ENCODE data around the gene RNF130.

DNA sequence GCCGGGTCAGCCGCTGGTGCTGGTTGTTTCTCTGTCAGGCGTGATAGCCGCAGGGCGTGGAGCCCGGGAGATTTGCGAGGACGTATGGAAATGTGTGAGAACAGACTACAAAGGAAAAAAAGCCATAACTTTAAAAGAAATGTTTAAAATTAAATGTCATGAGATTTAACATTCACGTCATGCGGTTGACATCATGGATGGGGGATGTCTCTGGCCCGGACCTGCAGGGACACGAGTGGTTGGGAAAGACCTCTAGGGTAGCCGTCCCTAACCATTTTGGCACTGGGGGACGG is 643 bp upstream of the RNF130 start:
- TF ChIP-seq, protein P1, sequence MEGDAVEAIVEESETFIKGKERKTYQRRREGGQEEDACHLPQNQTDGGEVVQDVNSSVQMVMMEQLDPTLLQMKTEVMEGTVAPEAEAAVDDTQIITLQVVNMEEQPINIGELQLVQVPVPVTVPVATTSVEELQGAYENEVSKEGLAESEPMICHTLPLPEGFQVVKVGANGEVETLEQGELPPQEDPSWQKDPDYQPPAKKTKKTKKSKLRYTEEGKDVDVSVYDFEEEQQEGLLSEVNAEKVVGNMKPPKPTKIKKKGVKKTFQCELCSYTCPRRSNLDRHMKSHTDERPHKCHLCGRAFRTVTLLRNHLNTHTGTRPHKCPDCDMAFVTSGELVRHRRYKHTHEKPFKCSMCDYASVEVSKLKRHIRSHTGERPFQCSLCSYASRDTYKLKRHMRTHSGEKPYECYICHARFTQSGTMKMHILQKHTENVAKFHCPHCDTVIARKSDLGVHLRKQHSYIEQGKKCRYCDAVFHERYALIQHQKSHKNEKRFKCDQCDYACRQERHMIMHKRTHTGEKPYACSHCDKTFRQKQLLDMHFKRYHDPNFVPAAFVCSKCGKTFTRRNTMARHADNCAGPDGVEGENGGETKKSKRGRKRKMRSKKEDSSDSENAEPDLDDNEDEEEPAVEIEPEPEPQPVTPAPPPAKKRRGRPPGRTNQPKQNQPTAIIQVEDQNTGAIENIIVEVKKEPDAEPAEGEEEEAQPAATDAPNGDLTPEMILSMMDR (IDR thresholded peaks at IDR 0.05) = no peak
- TF ChIP-seq POLR2A (IDR thresholded peaks at IDR 0.05) = no peak

All from lower leg skin (tissue), 3 donors.